ENCODE measurements around the gene EPHB2.

EPHB2 gene

GRCh38 chr1:22825486-22826189 lies 115.0 kb downstream of the EPHB2 start:
- CTCF ChIA-PET, result no interaction called here
- TF ChIP-seq ZIC2 (tag by site-specific recombination; IDR thresholded peaks at IDR 0.05) (peak; percentile 20; the same call in 1 of the 2 replicates), ZNF513 (tag by site-specific recombination; IDR thresholded peaks at IDR 0.05) (no peak), ZNF16 (tag by site-specific recombination; IDR thresholded peaks at IDR 0.05; ENCODE audit: low read depth) (peak; percentile 75), ZFP41 (tag by site-specific recombination; IDR thresholded peaks at IDR 0.05; ENCODE audit: borderline replicate concordance) (no peak)
- TF ChIP-seq, protein P1, sequence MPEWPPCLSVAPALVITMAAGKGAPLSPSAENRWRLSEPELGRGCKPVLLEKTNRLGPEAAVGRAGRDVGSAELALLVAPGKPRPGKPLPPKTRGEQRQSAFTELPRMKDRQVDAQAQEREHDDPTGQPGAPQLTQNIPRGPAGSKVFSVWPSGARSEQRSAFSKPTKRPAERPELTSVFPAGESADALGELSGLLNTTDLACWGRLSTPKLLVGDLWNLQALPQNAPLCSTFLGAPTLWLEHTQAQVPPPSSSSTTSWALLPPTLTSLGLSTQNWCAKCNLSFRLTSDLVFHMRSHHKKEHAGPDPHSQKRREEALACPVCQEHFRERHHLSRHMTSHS (tag by site-specific recombination; IDR thresholded peaks at IDR 0.05), result no peak
- Histone ChIP-seq H3K4me1 (ENCODE audit: control insufficient read depth, insufficient read depth, low read length) (no peaks in the 10 kb centered on the region), H3K4me3 (ENCODE audit: low read depth, low read length) (no peak overlapping the region), H3K36me3 (ENCODE audit: control insufficient read depth in 2 of 2, insufficient read depth in 1 of 2, low read length in 2 of 2) (no peaks in the 10 kb centered on the region), H3K27ac (ENCODE audit: extremely low read depth, low read depth, low read length) (no peak overlapping the region), H3K9me3 (ENCODE audit: control insufficient read depth, insufficient read depth, low read depth, low read length) (no peaks in the 10 kb centered on the region)
- POLR2A ChIA-PET, result no interaction called here

DNA sequence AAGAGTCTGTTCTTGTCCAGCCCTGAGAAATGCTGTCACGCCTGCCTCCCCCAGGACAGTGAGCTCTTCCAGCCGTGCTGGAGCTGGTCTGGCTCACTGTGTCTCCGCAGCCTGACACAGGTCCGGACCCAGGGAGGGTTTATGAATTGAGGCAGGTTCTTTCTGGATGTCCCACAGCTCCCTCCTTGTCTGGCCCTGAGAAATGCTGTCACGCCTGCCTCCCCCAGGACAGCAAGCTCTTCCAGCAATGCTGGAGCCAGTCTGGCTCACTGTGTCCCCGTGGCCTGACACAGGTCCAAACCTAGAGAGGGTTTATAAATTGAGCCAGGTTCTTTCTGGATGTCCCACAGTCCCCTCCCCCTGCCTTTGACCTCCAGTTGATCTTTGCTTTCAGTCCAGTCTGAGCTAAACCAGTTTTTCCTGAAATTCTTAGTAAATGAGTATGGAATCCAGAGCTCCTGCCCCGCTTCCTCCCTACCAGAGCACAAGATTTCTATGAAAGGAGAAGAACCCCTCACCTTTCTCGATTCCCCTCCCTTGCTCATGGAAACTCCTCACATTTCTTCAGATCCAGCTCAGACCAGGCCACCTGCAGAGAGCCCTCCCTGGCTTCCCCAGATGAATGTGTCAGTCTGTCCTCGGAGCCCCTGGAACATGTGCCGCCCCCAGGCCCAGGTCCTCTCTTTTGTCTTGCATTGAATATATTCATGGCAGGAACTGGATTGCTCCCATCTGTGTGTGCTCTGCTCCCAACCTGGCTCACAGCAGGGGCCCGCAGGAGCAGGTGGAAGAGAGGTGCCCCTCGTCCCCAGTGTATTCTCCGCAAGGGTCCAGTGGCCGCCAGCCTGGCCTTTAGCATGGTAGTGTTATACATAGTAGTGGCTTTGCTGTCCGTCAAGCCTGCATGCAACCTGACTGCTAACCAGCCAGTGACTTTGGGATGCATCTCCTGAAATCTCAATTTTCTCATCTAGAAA lies 116.3 kb downstream of the EPHB2 start:
- Histone ChIP-seq H3K27ac (ENCODE audit: extremely low read depth, low read depth, low read length) (no peak overlapping the region), H3K36me3 (ENCODE audit: control insufficient read depth in 2 of 2, insufficient read depth in 1 of 2, low read length in 2 of 2) (no peaks in the 10 kb centered on the region), H3K4me1 (ENCODE audit: control insufficient read depth, insufficient read depth, low read length) (no peaks in the 10 kb centered on the region), H3K9me3 (ENCODE audit: control insufficient read depth, insufficient read depth, low read depth, low read length) (no peaks in the 10 kb centered on the region), H3K4me3 (ENCODE audit: low read depth, low read length) (no peak overlapping the region)
- POLR2A ChIA-PET, result no interaction called here
- CTCF ChIA-PET, result no interaction called here
- TF ChIP-seq, protein P1 (tag by site-specific recombination; IDR thresholded peaks at IDR 0.05), result no peak
- TF ChIP-seq ZNF24 (tag by site-specific recombination; IDR thresholded peaks at IDR 0.05) (no peak), MZF1 (tag by site-specific recombination; IDR thresholded peaks at IDR 0.05; ENCODE audit: borderline replicate concordance) (no peak), ZNF10 (tag by site-specific recombination; IDR thresholded peaks at IDR 0.05) (no peak), ZNF16 (tag by site-specific recombination; IDR thresholded peaks at IDR 0.05; ENCODE audit: low read depth) (no peak), ZNF530 (tag by site-specific recombination; IDR thresholded peaks at IDR 0.05; ENCODE audit: low read depth) (no peak), GLIS2 (tag by site-specific recombination; IDR thresholded peaks at IDR 0.05) (no peak), ZNF704 (tag by site-specific recombination; IDR thresholded peaks at IDR 0.05) (no peak), ZNF341 (tag by site-specific recombination; IDR thresholded peaks at IDR 0.05; ENCODE audit: low read depth) (peak; percentile 82), ZNF335 (tag by site-specific recombination; conservative IDR thresholded peaks at IDR 0.05) (no peak), ZNF501 (tag by site-specific recombination; IDR thresholded peaks at IDR 0.05) (no peak), ZNF600 (tag by site-specific recombination; IDR thresholded peaks at IDR 0.05) (peak; percentile 79), ZNF398 (tag by site-specific recombination; IDR thresholded peaks at IDR 0.05) (no peak), KLF17 (tag by site-specific recombination; IDR thresholded peaks at IDR 0.05) (no peak)
- TF ChIP-seq, protein P2, sequence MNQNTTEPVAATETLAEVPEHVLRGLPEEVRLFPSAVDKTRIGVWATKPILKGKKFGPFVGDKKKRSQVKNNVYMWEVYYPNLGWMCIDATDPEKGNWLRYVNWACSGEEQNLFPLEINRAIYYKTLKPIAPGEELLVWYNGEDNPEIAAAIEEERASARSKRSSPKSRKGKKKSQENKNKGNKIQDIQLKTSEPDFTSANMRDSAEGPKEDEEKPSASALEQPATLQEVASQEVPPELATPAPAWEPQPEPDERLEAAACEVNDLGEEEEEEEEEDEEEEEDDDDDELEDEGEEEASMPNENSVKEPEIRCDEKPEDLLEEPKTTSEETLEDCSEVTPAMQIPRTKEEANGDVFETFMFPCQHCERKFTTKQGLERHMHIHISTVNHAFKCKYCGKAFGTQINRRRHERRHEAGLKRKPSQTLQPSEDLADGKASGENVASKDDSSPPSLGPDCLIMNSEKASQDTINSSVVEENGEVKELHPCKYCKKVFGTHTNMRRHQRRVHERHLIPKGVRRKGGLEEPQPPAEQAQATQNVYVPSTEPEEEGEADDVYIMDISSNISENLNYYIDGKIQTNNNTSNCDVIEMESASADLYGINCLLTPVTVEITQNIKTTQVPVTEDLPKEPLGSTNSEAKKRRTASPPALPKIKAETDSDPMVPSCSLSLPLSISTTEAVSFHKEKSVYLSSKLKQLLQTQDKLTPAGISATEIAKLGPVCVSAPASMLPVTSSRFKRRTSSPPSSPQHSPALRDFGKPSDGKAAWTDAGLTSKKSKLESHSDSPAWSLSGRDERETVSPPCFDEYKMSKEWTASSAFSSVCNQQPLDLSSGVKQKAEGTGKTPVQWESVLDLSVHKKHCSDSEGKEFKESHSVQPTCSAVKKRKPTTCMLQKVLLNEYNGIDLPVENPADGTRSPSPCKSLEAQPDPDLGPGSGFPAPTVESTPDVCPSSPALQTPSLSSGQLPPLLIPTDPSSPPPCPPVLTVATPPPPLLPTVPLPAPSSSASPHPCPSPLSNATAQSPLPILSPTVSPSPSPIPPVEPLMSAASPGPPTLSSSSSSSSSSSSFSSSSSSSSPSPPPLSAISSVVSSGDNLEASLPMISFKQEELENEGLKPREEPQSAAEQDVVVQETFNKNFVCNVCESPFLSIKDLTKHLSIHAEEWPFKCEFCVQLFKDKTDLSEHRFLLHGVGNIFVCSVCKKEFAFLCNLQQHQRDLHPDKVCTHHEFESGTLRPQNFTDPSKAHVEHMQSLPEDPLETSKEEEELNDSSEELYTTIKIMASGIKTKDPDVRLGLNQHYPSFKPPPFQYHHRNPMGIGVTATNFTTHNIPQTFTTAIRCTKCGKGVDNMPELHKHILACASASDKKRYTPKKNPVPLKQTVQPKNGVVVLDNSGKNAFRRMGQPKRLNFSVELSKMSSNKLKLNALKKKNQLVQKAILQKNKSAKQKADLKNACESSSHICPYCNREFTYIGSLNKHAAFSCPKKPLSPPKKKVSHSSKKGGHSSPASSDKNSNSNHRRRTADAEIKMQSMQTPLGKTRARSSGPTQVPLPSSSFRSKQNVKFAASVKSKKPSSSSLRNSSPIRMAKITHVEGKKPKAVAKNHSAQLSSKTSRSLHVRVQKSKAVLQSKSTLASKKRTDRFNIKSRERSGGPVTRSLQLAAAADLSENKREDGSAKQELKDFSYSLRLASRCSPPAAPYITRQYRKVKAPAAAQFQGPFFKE (tag by site-specific recombination; IDR thresholded peaks at IDR 0.05; ENCODE audit: borderline replicate concordance), result no peak

All from HEK293 (cell line).